PFSK-1 (cell line): ENCODE measurements around the gene TMEM94.

Experiments
- POLR2AphosphoS5 ChIP-seq: IDR thresholded peaks from 2 replicates; pipeline ENCODE4 v1.6.1; 2012; ENCODE audit warnings: low read depth, mild to moderate bottlenecking, control low read depth, low read length, moderate library complexity
- TF ChIP-seq, protein P1 (sequence below), 2 experiments: IDR thresholded peaks; 2 replicates each; pipeline versions ENCODE4 v1.6.1 to v1.8.0; 2011 to 2012; ENCODE audit warnings: low read depth in 2 of 2, low read length in 2 of 2, control low read depth in 1 of 2, inconsistent platforms in 1 of 2, mild to moderate bottlenecking in 1 of 2, moderate library complexity in 1 of 2; ENCODE audit not compliant: insufficient read depth in 1 of 2

DNA sequence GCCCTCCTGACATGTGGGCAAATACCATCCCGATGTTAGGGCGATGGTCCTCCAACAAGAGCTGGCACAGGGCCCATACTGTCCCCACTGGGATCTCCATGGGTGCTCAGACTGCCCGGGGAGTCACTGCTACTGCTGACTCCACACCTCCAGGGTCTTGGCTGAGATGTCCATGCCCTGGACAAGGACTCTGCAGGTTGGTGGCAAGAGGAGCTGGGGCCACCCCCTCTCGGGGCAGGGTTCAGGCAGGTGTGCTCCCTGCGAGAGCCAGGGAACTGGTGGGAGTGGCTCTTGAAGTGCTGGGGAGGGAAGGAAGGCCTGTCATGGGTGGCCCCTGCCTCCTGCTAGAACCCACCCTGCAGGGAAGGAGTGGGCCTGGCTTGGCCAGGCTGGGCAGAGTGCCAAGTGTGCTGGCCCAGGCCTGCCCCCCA is 52.5 kb downstream of the TMEM94 start:
- TF ChIP-seq POLR2AphosphoS5, result no peak
- TF ChIP-seq, protein P1, sequence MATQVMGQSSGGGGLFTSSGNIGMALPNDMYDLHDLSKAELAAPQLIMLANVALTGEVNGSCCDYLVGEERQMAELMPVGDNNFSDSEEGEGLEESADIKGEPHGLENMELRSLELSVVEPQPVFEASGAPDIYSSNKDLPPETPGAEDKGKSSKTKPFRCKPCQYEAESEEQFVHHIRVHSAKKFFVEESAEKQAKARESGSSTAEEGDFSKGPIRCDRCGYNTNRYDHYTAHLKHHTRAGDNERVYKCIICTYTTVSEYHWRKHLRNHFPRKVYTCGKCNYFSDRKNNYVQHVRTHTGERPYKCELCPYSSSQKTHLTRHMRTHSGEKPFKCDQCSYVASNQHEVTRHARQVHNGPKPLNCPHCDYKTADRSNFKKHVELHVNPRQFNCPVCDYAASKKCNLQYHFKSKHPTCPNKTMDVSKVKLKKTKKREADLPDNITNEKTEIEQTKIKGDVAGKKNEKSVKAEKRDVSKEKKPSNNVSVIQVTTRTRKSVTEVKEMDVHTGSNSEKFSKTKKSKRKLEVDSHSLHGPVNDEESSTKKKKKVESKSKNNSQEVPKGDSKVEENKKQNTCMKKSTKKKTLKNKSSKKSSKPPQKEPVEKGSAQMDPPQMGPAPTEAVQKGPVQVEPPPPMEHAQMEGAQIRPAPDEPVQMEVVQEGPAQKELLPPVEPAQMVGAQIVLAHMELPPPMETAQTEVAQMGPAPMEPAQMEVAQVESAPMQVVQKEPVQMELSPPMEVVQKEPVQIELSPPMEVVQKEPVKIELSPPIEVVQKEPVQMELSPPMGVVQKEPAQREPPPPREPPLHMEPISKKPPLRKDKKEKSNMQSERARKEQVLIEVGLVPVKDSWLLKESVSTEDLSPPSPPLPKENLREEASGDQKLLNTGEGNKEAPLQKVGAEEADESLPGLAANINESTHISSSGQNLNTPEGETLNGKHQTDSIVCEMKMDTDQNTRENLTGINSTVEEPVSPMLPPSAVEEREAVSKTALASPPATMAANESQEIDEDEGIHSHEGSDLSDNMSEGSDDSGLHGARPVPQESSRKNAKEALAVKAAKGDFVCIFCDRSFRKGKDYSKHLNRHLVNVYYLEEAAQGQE (IDR thresholded peaks at IDR 0.05; ENCODE audit: insufficient read depth in 1 of 2, low read depth in 2 of 2, low read length in 2 of 2), result no peak
